Stimulated activated CD8-positive, alpha-beta memory T cell treated with anti-CD3 and anti-CD28 coated beads, Interleukin-7, amount 100 ng/mL, for 24 hours (primary cell): ENCODE measurements around the gene NIN.

Experiments used
- DNase-seq: peaks from one replicate; pipeline ENCODE4 v3.0.0-alpha.2; 2020; ENCODE audit warnings: low read depth

The NIN gene

DNA sequence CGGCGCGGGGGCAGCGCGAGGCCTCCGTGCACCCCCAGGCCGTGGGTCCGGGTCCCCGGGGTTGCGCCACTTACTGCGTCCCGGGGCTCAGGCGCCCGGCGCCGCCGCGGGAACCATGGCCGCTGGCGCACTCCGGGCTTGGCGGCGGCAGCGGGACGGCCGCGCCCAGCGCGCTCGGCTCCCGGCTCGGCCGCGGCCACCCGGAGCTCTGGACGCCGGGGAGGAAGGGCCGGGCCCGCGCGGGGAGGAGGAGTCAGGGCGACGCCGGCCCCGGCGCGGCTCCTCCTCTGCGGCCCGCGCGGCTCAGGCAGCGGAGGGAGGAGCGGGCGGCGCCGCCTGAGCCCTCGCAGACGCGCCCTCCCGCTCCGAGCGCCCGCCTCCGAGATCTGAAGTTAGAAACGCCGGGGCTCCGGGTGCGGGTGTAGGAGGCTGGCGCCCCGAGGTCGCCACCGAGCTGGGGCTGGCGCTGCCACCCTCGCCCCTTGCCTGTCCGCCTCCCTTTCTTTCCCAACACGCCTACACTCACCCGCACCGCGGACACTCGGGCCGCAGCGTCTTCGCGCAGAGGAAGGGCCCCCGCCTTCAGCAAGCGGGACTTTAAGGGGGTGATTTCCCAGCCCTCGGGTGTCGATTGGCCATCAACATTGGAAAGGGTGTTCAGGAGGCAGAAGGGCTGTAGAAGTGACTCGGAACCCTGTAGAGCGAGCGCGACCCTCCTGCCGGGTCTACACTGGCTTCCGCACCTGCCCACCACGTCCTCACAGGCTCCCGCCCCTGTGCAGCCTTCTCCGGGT lies at the start of gene NIN:
Gene NIN, minus strand, starts transcription at position 231 of the 794 bp plus-strand sequence. CDS start 9,106 bp downstream, outside the sequence.
- peak; percentile 43 for DNase-seq

DNA sequence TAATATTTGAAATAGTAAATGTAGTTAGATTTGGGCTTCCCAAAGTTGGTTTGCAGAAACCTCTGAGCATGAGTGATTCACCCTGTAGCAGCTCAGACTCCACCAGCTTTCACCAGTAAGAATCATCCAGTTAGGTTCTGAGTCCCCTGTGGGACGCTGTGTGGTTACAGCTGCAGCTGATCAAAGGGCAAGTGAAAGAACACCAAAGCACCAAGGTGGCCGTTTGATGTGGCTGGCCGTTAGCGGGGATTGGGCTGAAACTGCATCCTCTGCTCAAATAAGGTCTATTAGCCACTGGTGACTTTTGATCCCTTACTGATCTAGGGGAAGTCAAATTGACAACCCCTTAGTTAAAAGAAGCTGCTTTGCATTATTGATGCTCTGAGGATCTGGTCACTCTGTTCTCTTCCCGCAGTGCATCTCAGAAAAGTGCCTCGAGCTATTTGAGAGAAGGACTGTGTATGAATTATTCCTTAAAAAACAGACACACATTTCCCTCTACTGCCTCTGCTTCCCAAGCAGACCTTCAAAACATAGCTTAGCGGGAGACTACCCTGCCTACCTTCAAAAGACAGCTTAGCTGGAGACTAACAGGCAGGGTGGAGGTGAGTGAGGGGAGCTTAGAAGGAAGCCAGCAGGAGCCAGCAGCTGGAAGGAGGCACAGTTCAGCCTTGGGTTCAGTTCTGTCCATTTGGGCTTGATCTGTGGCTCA lies 44.6 kb upstream of the NIN start:
- peak; percentile 19 for DNase-seq

- DNase-seq = no peak
Observed at GRCh38 chr14:50874757-50875156, 43.8 kb upstream of the NIN start.

- no peak for DNase-seq
Observed at GRCh38 chr14:50871914-50872732, 41.2 kb upstream of the NIN start, which contains the start of gene ABHD12B. Gene ABHD12B (plus strand): TSS chr14:50872053. CDS start chr14:50872175, 122 bp downstream.

DNA sequence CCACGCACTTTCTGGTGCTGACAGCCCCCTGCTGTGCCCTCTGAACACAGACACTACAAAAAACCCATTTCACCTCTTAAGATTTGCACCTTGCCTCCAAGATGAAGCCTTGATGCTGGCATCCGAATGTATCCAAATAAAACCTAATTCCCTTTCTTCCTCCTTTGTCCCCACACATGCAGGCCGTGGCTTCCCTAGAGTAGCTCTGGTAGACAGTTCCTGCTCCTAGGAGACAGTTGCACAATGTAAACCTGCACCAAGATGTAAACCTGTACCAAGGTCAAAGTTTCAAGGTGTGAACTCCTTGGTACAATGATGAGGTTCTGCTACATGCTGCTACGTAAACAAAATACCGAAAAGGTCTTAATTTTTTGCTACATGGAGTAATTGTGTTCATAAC lies 40.3 kb upstream of the NIN start:
- no peak for DNase-seq

GRCh38 chr14:50865391-50866076 lies 34.6 kb upstream of the NIN start:
- no peak for DNase-seq

GRCh38 chr14:50864946-50865345 lies 34.0 kb upstream of the NIN start:
- no peak for DNase-seq

DNA sequence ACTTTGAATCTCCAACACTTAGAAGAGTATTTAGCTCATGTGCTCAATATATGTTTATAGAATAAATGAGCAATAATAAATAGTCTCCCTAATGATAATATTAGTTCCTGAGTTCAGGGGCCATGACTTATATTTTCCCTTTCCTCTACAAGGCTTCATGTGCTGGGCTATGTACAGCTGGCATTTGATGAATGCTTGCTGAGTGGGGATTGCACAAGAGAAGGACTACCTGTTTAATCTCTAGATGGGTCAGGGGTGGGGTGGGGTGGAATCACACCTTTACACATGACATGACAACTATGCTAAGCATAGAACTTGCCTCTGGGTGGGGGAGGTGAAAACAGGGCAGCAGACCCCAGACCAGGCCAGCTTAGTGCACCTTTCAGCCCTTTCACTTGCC lies 33.3 kb upstream of the NIN start:
- no peak for DNase-seq

DNA sequence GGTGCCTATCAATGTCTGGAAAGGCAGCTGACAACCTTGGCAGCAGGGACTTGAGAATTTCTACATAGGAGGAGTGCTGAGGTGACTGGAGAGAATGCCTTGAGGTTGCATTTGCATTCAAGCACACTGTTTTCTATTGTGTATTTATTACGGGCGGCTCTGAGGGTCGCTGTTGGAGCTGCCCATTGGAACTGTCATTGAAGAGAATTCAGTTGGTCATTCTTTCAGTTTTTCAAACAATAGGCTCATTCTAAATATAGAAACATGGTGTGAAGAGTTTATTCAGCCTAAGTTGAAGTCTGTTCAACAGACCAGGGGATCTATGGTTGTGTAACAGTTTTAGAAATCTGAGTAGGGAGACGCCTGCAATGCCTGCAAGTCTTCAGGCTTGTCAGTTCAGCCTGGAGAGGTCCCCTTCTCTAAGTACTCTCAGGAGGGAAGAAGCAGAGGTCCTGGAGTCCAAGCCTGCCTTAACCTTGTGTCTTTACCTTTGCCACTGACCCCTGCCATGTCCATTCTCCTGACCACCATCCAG lies 31.1 kb upstream of the NIN start:
- no peak for DNase-seq

GRCh38 chr14:50860478-50861086 lies 29.6 kb upstream of the NIN start:
- DNase-seq = peak; percentile 85

DNA sequence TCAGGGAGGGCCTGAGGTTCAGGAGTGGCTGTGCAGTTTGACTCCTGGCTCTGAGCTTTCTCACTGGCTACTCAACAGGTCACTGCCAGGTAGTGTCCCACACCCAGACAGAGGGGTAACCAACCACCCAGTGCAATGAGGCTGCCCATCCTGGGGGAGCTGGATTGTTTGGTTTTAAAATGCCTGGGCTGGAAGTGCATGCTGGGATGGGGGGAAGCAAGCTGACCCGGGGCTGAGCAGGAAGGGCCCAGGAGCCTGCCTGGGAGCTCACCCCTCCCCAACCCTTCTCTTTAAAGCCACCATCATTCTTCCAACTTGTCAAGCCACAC lies 28.3 kb upstream of the NIN start:
- DNase-seq = no peak

DNA sequence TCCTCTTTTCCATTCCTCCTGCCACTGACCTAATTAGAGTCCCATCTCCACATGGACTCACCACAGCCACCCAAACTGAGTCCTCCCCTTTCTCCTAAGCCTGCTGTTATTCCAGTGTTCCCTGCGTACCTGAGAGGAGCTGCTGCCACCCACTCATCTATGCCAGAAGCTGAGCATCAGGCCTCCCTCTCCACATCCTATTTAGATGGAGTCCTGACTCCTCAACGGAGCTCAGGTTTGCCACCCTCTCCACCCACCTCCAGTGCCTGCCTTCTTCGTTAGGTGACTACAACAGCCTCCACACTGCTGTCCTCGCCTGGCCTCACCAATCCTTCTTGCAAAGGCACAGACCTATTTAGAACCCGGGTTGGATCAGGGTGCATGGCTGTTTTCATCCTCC lies 25.7 kb upstream of the NIN start:
- DNase-seq = no peak

DNA sequence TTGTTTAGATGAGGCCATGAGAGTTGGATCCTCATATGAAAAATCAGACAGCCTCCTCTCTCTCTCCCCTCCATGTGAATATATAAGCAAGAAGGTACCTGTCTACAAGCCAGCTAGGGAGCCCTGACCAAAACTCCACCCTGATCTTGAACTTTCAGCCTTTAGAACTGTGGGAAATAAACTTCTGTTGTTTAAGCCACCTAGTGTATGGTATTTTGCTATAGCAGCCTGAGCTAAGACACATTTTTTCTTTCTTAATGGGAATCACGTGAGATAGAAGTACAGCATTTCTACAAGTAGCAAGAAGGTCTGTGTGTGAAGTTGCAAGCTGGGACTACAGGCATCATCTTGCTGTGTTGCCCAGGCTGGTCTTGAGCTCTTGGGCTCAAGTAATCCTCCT lies 24.6 kb upstream of the NIN start:
- DNase-seq = no peak

GRCh38 chr14:50854521-50854920 lies 23.6 kb upstream of the NIN start:
- no peak for DNase-seq

DNA sequence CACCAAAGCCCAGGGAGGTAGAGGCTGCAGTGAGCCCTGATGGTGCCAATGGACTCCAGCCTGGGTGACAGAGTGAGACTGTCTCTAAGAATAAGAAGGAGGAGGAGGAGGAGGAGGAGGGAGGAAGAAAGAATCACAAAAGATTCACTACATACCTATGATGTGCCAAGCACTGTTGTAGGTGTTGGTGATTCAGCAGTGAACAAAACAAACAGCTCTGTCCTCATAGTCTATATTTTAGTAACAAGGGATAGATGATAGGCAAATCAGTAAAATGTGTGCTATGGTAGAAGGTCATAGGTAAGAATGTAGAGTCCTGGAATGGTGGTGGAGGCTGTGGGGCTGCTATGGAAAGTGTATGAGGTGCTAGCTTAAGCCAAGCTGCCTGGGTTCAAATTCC lies 22.9 kb upstream of the NIN start:
- no peak for DNase-seq

DNA sequence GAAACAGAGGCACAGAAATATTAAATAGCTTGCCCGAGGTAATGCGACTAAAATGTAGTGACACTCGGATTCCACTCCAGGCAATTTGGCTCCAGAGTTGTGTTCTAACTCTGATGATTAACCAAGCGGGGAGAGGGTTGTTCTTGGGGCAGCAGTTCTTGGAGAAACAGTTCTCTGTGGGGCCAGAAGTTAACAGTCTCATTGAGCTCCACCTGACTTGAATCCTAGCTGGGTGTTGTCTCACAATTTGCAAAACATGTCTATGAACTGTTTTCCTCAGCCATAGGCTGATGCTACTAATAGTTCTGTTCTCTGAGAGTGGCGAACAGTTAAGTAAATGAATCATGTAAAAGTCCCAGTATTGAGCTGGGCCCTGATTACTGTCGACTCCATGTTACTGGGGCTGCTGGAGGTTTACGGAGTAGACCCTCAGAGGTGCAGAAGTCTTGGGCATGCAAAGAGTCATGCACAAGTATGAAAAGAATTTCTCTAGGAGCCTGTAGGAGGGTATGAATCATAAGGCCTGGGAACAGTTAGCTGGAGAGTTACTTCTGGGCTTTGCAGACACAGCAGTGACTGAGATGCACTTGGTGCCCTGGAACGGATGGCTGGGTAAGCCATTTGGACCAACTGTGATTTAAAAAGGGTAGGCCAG lies 15.4 kb upstream of the NIN start:
- no peak for DNase-seq

- no peak for DNase-seq
Observed at GRCh38 chr14:50845166-50845565, 14.2 kb upstream of the NIN start.

- no peak for DNase-seq
Observed at GRCh38 chr14:50844391-50844790, 13.4 kb upstream of the NIN start.

GRCh38 chr14:50839691-50840090 lies 8.7 kb upstream of the NIN start:
- DNase-seq = no peak

DNA sequence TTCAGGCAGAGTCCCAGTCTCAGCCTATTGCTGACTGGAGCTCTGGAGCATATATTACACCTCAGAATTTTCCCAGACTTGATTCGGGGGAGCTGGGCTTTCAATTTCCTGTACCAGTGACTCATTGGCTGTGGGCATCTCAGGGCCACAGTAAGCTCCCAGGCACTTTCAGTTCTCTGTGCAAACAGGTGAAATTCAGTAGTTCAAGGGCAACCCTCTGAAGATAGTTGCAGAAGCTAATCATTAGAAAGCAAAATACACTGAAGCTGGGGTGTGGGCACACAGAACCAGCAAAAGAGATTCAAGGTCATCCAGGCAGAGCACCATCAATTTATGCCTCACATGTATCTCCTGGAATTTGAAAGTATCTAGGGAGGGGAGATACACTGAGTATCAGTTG lies 8.1 kb upstream of the NIN start:
- no peak for DNase-seq
